HG03139 (cell line): ENCODE results near the gene RASGRP4.
"Not testable (repeated sequence)": the region's sequence is repeated elsewhere in the genome, so short reads cannot be mapped to it uniquely, and the experiment has no call there.

Experiments
- ATAC-seq: cut with Tn5 transposase; IDR thresholded peaks from one replicate; pipeline ENCODE4 v1.9.1; 2021; ENCODE audit not compliant: unreplicated experiment

Gene RASGRP4

GRCh38 chr19:38449518-38449917, 23.5 kb upstream of the RASGRP4 start:
- ATAC-seq: no peak

- no peak for ATAC-seq
Measured at GRCh38 chr19:38448225-38448624, 22.2 kb upstream of the RASGRP4 start.

GRCh38 chr19:38445362-38445761, 19.3 kb upstream of the RASGRP4 start:
- ATAC-seq: no peak

- ATAC-seq: no peak
Measured at GRCh38 chr19:38444026-38444425, 18.0 kb upstream of the RASGRP4 start.

- ATAC-seq: no peak
Measured at GRCh38 chr19:38443458-38443999, 17.5 kb upstream of the RASGRP4 start.

GRCh38 chr19:38442736-38443135, 16.7 kb upstream of the RASGRP4 start:
- ATAC-seq: no peak

- no peak for ATAC-seq
Measured at GRCh38 chr19:38441657-38442348, 15.8 kb upstream of the RASGRP4 start.

GRCh38 chr19:38440592-38440991, 14.6 kb upstream of the RASGRP4 start:
- no peak for ATAC-seq

- no peak for ATAC-seq
Measured at GRCh38 chr19:38437917-38438316, 11.9 kb upstream of the RASGRP4 start.

GRCh38 chr19:38437295-38437694, 11.3 kb upstream of the RASGRP4 start:
- ATAC-seq: no peak

- ATAC-seq: no peak
Measured at GRCh38 chr19:38434549-38435051, 8.6 kb upstream of the RASGRP4 start.

- no peak for ATAC-seq
Measured at GRCh38 chr19:38433268-38433733, 7.3 kb upstream of the RASGRP4 start, which contains the start of gene RYR1. TSS of gene RYR1 (plus strand) at chr19:38433691. CDS start at chr19:38433830, 139 bp downstream.

GRCh38 chr19:38430931-38431330, 4.9 kb upstream of the RASGRP4 start:
- no peak for ATAC-seq

- no peak for ATAC-seq
Measured at GRCh38 chr19:38429811-38430156, 3.8 kb upstream of the RASGRP4 start.

- ATAC-seq: no peak
Measured at GRCh38 chr19:38429055-38429810, 3.2 kb upstream of the RASGRP4 start.

GRCh38 chr19:38427035-38427677, 1.1 kb upstream of the RASGRP4 start:
- ATAC-seq: not testable (repeated sequence)

- ATAC-seq: no peak
Measured at GRCh38 chr19:38425222-38425809, 703 bp downstream of the RASGRP4 start.

GRCh38 chr19:38424272-38424671, 1.7 kb downstream of the RASGRP4 start:
- no peak for ATAC-seq

- no peak for ATAC-seq
Measured at GRCh38 chr19:38422438-38422837, 3.6 kb downstream of the RASGRP4 start.

- ATAC-seq: no peak
Measured at GRCh38 chr19:38421856-38422255, 4.2 kb downstream of the RASGRP4 start.

GRCh38 chr19:38420935-38421334, 5.1 kb downstream of the RASGRP4 start:
- ATAC-seq: no peak
